Right ventricle myocardium superior (tissue), 1 donor: ENCODE data around the gene ZSWIM4. TPM values are rescaled to one million over a fixed set of nuclear protein-coding genes. Genes with fewer than 3 reads are reported as not detected.
"Not testable (repeated sequence)": the region's sequence is repeated elsewhere in the genome, so short reads cannot be mapped to it uniquely, and the experiment has no call there.

Source experiments
- ATAC-seq: fragments of 200-7000 bp; cut with Tn5 transposase; one replicate; pipeline ENCODE4 v1.9.1; 2020; ENCODE audit warnings: mild to moderate bottlenecking; ENCODE audit not compliant: poor library complexity
- DNase-seq: peaks from one replicate; pipeline ENCODE4 v3.0.0-alpha.2; 2020
- intact Hi-C: fragments of 100-400 bp; cut with DNase I; formaldehyde crosslinking; loops from one replicate; pipeline ENCODE4 v1.11.2; 2022
- total RNA-seq: library from RNA; stranded (reverse); fragmentation: NEBNext Ultra II Directional; extraction: Animal tissue kit (Norgen Biotek cat#: 25700); gene quantifications from one replicate; pipeline ENCODE4 v1.2.1, GENCODE V29; 2021
- donor health status: DM: no; HTN: yes; CAD: no; lungs with severe emphysema.

ZSWIM4 gene
- total RNA-seq, 1 donor from 2014 or later: 2.7 TPM

DNA sequence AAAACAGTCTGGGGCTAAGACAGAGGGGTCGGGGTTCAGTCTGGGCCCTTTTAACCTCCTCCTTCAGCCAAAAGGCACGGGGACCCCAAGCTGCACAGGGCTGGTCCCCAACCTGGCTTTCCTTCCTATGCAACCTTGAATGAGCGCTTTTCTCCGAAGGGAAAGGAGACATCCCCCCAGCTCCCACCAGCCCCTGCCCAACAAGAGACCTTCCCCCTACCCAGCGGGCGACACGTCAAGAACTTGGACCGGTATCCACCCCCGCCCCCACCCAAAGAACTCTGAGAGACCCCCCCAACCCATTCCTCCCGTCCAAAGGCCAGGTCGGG, 46.7 kb downstream of the ZSWIM4 start:
- ATAC-seq (no peak), DNase-seq (no peak)
- intact Hi-C loops: no loop called here

DNA sequence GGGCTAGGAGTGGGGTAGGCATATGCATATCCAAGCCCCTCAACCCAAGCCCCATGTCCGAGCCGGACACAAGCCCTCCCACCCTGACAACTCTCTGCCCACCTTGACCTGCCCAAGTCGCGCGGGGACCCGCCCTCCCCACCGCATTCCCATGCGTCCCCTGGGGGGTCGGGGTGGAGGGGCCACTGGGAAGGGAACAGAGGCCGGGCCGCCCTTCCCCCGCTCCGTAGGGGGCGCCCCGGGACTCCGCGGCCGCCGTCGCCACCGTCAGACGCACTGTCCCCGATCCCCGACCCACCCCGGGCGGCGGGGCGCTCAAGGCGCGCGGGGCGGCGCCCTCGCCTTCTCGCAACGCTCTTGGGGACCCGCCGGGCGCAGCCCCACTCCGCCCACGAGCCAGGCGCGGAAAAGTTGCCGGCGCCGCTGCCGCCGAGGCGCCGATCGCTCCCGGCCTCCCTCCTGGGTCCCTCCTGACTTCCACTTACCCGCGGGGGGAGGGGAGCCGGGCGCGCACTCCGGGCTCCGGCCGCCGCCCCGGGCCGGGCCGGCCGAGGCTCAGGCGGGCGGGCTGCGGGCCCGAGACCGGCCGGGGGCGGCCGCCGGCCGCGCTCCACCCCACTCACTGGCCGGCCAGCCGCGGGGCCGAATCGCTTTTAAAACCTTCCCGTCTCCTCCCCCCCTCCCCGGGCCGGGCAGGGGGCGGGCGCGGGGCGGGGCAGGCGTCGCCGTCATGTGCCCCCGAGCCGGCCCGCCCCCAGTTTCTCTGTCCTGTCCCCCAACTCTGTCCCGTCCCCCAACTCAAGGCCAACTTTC, 47.3 kb downstream of the ZSWIM4 start:
- DNase-seq: peak; percentile 92
- peak; percentile 19 for ATAC-seq
- intact Hi-C loops: no loop called here

DNA sequence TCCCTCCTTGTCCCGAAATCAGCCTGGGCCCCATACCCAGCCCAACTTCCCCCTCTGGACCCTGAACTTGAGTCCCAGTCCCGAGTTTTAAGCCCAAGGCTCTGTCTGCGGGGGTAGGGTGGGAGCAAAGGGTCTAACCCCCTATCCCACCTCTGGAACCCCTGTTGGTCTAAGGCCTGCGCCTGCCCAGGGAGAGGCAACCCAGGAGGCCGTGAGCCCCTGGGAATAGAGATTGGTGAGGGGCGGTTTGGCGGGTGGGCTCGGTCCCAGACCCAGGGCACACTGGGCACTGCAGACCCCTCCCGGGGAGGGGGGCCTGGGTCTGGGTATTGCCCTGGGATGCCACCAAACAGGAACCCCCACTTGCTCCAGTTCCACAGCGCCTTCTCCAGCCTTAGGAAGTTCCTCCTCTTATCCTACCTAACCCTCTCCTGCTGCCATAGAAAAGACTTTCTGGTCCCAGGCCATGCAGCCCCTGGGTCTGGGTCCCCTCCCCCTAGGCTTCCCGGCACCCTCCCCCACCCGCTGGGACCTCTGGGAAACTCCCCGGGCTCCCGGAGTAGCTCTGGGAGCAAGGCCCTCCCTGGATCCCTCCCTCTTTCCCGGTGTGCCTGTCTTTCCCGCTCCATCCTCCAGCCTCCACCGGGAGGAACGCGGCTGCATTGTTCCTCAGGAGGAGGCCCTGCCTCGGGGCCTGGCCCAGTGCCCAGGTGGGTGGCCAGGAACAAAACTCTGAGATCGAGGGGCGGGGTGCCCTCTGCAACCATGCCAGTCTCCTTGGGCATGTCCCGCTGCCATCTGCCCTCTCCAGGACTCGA, 48.1 kb downstream of the ZSWIM4 start:
- intact Hi-C loops: no loop called here
- DNase-seq: peak; percentile 72
- ATAC-seq: no peak

DNA sequence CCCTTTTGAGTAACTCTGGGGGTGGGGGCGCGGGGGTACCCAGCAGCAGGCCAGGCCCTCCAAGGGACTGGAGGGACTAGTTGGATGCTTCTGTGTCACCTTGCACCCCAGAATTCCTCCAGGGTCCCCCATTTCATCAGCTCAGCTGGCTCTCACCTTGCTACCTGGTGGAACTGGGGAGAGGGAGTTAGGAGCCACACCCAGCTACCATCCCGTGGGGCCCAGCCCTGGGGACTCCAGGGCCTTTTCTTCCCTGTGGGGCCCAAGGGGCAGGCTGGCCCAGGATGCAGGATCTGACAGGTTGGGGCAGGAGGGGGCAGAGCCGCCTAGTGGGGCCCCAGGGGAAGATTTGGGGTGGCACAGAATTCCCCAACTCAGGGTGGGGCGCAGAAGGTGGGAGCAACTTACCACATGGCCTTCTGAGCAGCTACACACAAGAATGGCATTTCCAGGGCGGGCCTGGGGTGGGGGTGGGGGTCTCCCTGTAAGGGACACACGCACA, 48.9 kb downstream of the ZSWIM4 start:
- intact Hi-C loops: no loop called here
- DNase-seq (no peak), ATAC-seq (no peak)

DNA sequence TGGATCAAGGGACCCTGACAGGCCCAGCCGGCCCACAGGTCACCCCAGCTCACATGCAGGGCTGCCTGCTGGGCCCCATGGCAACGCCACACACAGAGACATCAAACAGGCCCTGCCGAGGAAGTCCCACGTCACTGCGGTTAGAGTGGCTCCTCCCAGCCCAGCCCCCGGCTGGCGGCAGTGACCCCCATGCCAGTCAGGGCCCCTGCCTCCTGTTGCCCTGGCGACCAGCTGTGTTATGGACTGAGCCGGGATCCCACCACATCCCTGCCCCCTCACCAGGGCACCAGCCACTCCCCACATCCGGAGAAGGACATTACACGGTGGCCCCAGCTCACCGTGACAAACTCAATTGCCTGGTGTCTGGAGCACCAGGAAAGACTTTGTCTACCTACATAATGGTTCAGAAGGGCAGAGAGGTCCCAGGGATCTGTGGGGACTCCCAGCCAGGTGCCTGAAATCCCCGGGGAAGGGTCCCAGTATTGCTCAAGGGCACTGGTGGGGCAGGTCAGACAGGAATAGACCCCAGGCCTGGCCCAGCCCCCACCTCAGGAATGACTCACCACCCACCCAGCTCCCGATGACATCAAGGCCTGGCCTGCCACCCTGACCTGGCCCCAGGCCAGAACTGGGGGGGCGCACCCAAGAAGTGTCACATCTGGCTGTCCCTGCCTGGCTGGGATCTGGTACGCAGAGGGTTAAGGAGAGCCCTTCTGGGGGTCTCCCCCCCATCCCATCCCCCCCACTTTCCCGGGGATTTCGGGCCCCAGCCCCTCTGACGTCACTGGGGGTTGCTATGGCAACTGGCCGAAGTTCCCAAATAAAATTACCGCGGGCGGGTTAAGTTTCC, 51.5 kb downstream of the ZSWIM4 start:
- ATAC-seq (peak; percentile 56), DNase-seq (peak; percentile 93)
- intact Hi-C loops: no loop called here

DNA sequence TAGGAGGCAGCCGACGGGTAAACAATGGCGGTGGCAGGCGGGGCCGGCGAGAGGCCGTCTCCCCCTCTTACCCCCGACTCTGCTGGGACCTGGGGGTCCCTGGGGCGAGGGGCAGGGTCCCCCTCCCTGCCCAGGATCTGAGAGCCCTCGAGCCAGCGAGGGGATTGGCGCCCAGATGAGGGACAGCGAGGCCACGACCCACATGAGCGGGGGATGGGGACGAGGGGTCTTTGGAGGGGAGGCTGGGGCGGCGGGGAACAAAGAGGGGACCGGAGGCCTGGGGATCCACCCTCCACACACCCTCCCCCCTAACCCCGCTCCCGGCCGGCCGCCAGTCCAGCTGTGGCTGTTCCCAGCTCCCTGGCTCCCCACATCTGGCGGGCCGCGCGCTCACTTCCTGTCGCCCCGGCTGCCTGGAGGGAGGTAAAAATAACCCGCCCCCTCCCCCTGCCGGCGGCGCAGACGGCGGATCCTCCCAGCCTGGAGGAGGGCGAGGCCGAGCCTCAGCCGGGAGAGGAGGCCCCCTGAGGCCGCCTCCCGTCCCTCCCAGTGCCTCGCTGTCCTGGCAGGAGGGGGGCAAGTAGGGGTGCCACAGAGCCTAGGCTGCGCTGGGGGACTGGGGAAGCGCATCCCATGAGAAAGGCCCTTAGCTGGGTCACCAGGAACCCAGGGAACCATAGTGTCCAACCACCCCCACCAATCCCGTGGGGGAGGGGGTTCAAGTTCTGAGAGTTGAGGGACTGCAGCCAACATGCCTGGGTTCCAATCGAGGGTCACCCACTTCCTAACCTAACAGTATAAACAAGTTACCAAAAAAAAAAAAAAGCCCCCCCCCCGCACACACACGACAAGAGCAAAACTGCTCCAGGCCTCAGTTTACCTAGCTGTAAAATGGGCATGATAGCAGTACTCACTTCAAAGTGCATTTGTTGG, 52.4 kb downstream of the ZSWIM4 start:
- intact Hi-C loops: no loop called here
- ATAC-seq: peak; percentile 78
- DNase-seq: peak; percentile 97

DNA sequence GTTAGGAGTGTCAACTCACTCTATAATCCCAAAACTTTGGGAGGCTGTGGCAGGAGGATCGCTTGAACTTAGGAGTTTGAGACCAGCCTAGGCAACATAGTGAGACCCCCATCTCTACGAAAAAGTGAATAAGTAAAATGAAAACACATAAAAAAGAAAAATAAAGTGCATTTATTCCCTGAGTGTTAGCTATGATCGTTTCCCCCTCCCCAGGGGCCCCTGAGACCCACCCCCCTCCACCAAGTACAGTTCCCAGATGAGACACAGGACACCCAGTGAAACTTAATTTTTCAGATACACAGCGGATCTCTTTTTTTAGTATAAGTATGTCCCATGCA, 53.1 kb downstream of the ZSWIM4 start:
- intact Hi-C loops: no loop called here
- ATAC-seq: no peak

DNA sequence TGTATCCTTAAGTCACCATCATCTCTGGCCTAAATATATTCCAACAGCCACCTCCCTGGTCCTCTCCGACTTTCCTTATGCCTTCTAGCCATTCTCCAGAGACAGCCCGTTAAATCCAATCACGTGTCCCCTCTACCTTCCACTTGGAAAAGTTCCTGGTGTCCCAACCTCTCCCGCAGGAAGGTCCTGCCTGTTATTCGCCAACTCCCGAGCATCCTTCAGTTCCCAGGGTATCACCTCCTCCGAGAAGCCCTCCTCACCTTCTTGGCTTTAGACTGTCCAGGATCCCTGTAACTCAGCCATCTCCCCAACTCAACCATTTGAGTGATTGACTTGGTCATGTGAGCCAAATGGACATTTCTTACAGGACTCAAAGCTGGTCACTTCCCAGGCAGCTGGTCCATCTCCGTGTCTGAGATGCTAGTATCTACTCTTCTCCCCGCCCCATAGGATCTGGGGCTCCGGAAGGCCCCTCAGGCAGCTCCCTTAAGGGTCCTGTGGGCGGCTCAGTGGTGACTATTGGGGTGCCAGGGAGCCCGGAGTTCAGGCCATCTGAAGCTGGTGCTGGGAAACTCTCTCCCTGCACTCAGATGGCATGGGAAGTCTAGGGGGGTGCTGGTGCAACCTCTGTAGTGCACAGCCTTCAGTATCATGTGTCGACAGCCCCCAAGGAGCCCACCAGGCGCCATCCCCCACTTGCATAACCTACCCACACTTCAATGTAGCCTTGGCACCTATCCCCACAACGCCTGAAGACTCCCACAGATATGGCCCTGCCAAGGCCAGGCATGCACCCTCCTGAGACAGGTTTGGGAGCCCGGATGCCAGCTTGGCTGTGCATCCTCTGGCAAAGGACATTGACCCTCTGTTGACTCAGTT, 53.8 kb downstream of the ZSWIM4 start:
- DNase-seq: no peak
- intact Hi-C loops: no loop called here

More for the DNA sequence above, 53.1 kb downstream of the ZSWIM4 start:
- no peak for DNase-seq

DNA sequence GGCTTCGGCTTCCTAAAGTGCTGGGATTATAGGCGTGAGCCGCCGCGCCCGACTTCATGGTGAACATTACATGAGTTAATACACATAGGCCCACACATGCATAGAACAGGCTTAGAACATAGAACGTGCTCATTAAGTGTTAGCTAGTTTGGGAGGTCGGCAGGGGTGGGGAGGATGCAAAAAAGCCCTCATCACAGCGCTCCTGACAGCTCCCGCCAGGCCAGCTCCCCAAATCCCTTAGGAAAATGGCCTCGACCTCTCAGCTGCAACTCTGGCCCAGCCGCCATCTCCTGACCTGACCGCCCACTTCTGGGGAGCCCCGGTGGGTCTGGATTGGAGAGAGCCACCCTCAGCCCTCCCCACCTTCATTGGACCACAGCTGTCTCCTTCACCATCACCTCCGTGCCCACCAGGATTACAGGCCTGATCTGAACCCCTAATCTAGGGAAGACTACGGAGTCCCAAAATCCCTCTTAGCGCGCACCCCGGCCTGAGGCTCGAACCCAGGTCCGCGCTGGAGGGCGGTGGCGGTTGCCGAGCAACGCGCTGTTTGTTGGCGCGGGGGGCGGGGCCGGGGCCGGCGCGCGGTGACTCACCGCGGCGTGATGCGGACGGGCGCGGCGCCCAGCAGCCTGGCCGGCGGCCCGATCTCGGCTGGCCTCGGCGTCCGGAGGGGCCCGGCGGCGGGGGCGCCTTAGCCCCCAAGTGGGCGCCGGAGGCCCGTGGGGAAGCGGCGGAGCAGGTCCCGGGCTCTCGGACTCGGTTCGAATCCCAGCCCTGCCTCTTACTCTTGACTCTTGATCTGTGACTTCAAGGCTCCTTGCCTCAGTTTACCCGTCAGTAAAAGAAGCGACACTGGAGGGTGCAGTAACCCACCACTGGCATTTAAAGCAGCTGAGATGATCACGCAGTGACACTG, 55.0 kb downstream of the ZSWIM4 start:
- ATAC-seq (peak; percentile 51), DNase-seq (peak; percentile 93)
- intact Hi-C loops: no loop called here

More for the DNA sequence above, 53.8 kb downstream of the ZSWIM4 start:
- ATAC-seq: no peak

DNA sequence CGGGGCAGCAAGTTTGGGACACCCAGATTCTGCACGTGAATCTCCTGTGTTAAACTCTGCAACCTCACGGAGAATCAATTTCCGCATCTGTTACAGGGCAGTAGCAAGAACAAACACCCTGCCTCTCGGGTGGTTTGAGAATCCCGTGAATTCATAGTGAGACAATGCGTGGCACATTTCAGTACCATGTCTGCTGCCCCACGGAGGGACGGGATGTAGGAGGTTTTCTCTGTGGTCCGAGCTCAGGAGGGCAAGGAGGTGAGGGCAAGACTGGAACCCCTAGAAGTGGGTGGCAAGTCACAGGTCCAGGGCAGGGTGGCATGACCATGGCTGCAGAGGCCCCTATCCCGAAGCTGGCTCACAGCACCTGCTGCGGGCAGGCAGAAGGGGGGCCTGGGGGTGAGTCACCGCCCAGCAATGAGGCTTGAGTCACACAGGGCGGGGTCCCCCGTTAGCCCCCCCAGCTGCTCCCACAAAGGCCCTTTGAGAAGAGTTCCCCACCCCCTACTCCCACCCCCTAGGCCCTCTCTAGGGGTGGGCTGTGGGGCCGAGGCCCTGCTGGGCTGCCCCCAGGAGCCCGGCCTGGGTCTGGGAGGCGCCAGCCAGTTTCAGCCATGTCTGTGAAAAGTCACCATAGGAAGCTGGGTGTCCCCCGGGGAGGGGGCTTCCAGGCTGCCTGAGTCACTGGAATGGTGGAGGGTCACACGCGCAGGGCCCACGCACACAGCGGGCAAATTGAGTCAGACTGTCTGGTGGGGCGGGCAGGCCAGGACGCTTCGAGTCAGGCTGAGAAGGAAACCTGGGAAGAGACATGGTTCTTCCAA, 55.9 kb downstream of the ZSWIM4 start:
- intact Hi-C loops: no loop called here
- peak; percentile 35 for ATAC-seq
- DNase-seq: peak; percentile 85

DNA sequence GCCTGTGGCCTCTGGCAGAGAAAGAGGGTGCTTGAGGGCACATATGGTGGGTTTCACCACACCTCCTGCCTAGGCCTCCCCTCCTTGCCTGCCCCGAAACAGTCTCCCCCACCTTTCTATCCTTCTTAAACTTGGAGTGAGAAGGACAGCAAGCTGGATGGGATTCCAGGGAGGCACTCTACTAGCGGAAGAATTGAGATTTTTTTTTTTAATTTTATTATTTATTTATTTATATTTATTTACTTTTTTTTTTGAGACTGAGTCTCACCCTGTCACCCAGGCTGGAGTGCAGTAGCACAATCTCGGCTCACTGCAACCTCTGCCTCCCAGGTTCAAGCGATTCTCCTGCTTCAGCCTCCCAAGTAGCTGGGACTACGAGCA, 56.5 kb downstream of the ZSWIM4 start:
- ATAC-seq, DNase-seq, intact Hi-C loops: not testable (repeated sequence)

DNA sequence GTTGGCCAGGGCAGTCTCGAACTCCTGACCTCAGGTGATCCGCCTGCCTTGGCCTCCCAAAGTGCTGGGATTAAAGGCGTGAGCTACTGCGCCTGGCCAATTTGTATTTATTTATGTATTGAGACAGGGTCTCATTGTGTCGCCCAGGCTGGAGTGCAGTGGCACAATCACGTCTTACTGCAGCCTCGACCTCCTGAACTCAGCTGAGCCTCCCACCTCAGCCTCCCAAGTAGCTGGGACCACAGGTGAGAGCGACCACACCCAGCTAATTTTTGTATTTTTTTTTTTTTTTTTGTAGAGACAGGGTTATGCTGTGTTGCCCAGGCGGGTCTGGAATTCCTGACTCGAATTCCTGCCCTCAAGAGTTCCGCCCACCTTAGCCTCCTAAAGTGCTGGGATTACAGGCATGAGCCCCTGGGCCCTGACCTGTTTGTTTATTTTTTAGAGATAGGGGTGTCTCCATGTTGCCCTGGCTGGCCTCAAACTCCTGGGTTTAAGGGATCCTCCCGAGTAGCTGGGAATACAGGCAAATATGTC, 57.0 kb downstream of the ZSWIM4 start:
- ATAC-seq, DNase-seq, intact Hi-C loops: not testable (repeated sequence)

DNA sequence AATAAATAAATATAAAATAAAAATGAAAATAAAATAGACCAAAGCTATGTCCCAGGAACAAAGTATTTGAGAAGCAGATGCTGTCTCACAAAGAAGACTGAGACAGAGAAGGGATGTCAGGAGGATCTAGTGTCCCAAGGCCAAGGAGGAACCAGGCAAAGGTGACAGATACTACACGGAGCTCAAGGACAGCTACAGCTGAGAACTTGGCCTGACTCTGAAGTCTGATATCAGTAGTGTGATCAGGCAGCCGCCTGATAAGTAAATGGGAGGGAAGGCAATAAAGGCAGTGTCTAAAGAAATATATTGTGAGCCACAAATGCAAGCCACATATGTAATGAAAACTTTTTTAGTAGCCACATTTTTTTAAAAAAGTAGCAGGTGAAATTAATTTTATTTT, 61.3 kb downstream of the ZSWIM4 start:
- no peak for DNase-seq
- intact Hi-C loops: no loop called here
- no peak for ATAC-seq

DNA sequence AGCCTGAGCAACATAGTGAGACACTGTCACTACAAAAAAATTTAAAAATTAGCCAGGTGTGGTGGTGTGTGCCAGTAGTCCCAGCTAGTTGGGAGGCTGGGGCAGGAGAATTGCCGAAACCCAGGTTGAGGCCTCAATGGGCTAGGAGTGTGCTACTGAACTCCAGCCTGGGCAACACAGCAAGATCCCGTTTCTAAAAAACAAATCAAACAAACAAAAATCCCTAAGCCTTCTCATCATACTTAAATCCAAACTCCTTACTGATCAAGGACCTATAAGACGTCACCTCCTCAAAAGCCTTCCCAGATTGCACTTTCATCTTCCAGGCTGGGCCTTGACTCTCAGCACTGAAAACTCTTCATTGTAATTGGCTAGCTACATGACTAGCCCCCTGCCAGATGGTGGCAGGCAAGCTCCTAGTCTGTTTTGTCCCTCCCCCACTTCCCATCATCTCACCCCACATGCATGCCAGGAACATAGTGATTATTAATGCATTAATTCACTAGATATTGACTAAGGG, 64.2 kb downstream of the ZSWIM4 start:
- intact Hi-C loops: no loop called here
- no peak for ATAC-seq
- DNase-seq: no peak
